ENCODE data around the gene HEATR9. TPM values are rescaled to one million over a fixed set of nuclear protein-coding genes. Genes with fewer than 3 reads are reported as not detected.

Gene HEATR9
- total RNA-seq, 1 donor from 2014 or later, result not detected

DNA sequence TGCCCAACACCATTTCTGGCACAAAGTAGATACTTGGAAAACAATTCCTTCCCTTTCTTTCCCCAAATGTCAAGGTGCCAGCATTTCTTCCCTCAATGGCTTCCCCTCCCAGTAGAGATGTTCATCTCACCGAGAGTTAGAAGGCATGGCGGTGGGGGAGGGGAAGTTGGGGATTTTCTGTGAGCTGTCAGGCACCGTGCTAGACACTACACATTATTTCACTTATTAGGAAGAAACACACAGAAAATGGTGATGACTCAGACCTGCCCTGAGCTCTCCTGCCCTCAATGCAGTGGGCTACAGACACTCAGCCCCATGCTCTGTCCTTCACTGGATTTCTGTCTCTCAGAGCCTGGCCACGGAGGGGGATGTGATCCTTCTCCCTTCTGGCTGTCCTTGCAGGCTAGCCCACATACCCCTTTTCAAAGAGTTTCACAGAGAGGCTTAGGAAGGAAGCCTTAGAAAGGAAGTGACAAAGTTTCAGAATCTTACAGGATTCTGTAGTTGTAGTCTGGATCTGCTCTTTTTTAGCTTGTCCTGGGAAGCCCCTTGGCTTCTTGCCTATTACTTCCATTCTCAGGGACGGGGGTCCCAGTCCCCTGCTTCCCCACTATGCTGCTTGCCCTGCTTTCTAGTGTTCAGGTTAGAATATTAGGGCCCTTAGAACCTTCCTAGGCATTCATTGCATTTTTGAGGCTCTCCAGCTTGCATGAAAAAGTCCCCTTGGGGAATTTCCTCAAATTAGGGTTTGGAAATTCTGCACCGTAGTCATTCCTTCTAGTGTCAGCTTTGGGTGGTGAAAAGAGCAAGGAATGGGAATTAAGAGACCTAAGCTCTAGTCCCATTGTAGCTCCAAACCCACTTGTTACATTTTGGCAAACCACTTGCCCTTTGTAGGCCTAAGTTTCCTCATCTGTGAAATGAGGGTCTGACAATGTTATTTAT lies 23.7 kb upstream of the HEATR9 start:
- H3K27me3 ChIP-seq, result no peaks in the 10 kb centered on the region
- intact Hi-C loops (cut with DNase I), result no loop called here
- DNase-seq (ENCODE audit: low spot score in 2 of 2), result no peak
- TF ChIP-seq, protein P1, sequence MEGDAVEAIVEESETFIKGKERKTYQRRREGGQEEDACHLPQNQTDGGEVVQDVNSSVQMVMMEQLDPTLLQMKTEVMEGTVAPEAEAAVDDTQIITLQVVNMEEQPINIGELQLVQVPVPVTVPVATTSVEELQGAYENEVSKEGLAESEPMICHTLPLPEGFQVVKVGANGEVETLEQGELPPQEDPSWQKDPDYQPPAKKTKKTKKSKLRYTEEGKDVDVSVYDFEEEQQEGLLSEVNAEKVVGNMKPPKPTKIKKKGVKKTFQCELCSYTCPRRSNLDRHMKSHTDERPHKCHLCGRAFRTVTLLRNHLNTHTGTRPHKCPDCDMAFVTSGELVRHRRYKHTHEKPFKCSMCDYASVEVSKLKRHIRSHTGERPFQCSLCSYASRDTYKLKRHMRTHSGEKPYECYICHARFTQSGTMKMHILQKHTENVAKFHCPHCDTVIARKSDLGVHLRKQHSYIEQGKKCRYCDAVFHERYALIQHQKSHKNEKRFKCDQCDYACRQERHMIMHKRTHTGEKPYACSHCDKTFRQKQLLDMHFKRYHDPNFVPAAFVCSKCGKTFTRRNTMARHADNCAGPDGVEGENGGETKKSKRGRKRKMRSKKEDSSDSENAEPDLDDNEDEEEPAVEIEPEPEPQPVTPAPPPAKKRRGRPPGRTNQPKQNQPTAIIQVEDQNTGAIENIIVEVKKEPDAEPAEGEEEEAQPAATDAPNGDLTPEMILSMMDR (IDR thresholded peaks at IDR 0.05), result no peak
- no peaks in the 10 kb centered on the region for H3K36me3 ChIP-seq
- H3K27ac ChIP-seq, result no peak overlapping the region
- no peaks in the 10 kb centered on the region for H3K9me3 ChIP-seq
- no peaks in the 10 kb centered on the region for H3K4me1 ChIP-seq
- no peak overlapping the region for H3K4me3 ChIP-seq

GRCh38 chr17:35891269-35891668 lies 22.6 kb upstream of the HEATR9 start:
- Histone ChIP-seq H3K27ac (no peak overlapping the region), H3K4me1 (no peaks in the 10 kb centered on the region), H3K4me3 (no peak overlapping the region), H3K9me3 (no peaks in the 10 kb centered on the region), H3K27me3 (no peaks in the 10 kb centered on the region), H3K36me3 (no peaks in the 10 kb centered on the region)
- intact Hi-C loops (cut with DNase I), result no loop called here
- no peak for DNase-seq (ENCODE audit: low spot score in 2 of 2)
- TF ChIP-seq, protein P1 (IDR thresholded peaks at IDR 0.05), result no peak

DNA sequence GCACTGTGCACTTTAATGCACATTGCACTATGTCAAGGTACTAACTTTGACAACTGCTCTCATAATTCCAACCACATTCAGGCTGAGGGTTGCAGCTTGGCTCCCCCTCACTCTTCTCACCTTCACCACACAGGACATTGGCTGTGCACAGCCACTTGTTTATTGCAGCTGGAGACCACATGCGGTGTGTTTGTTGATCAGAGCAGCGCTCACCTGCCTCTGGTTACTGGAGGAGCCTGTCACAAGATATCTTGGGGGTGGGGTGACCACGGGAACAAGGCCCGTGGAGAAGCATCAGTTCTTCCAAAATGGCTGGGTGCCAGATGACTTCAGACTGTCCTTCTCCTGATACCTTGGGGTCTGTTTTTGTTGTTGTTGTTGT lies 22.1 kb upstream of the HEATR9 start:
- TF ChIP-seq, protein P1 (IDR thresholded peaks at IDR 0.05), result no peak
- H3K4me1 ChIP-seq, result no peaks in the 10 kb centered on the region
- H3K9me3 ChIP-seq, result no peaks in the 10 kb centered on the region
- H3K27me3 ChIP-seq, result no peaks in the 10 kb centered on the region
- DNase-seq (ENCODE audit: low spot score in 2 of 2), result peak; percentile 26 to 70
- intact Hi-C loops (cut with DNase I), result no loop called here
- no peaks in the 10 kb centered on the region for H3K36me3 ChIP-seq
- H3K4me3 ChIP-seq, result no peak overlapping the region
- no peak overlapping the region for H3K27ac ChIP-seq

GRCh38 chr17:35889818-35890773 lies 21.4 kb upstream of the HEATR9 start:
- H3K36me3 ChIP-seq, result no peaks in the 10 kb centered on the region
- no peak overlapping the region for H3K27ac ChIP-seq
- H3K9me3 ChIP-seq, result no peaks in the 10 kb centered on the region
- intact Hi-C loops (cut with DNase I), result no loop called here
- H3K4me1 ChIP-seq, result no peaks in the 10 kb centered on the region
- H3K27me3 ChIP-seq, result no peaks in the 10 kb centered on the region
- TF ChIP-seq, protein P1 (IDR thresholded peaks at IDR 0.05), result no peak
- H3K4me3 ChIP-seq, result no peak overlapping the region
- DNase-seq (ENCODE audit: low spot score in 2 of 2), result no peak

- no peaks in the 10 kb centered on the region for H3K9me3 ChIP-seq
- DNase-seq (ENCODE audit: low spot score in 2 of 2), result no peak
Observed at GRCh38 chr17:35889241-35889640, 20.6 kb upstream of the HEATR9 start.

More at GRCh38 chr17:35889241-35889640, 20.6 kb upstream of the HEATR9 start:
- H3K36me3 ChIP-seq, result no peaks in the 10 kb centered on the region
- intact Hi-C loops (cut with DNase I), result no loop called here
- no peaks in the 10 kb centered on the region for H3K27me3 ChIP-seq
- TF ChIP-seq, protein P1 (IDR thresholded peaks at IDR 0.05), result no peak
- no peak overlapping the region for H3K27ac ChIP-seq
- H3K4me3 ChIP-seq, result no peak overlapping the region
- H3K4me1 ChIP-seq, result no peaks in the 10 kb centered on the region
